Right lobe of liver (tissue), 4 donors: ENCODE results near the gene ATM.

ENCODE experiments used
- CTCF ChIP-seq, 4 donors: fragments of 200-600 bp in 3 of 4; fragments of 450-650 bp in 1 of 4; IDR thresholded peaks; one replicate each; pipeline versions ENCODE4 v1.5.1 to v1.8.0; 2016 to 2022; ENCODE audit warnings: antibody characterized with exemption in 4 of 4, mild to moderate bottlenecking in 2 of 4
- POLR2A ChIP-seq: fragments of 450-650 bp; IDR thresholded peaks from one replicate; pipeline ENCODE4 v1.6.1; 2017; ENCODE audit warnings: antibody characterized with exemption, mild to moderate bottlenecking
- donor health status: DM: no; HTN: no; CAD: no.
- donor health status: DM: no; HTN: no; CAD: no.
- donor health status: DM: no; HTN: yes; CAD: no.

- no peak for TF ChIP-seq POLR2A
- no peak for TF ChIP-seq CTCF (IDR thresholded peaks at IDR 0.05)
Observed at GRCh38 chr11:108204376-108204775, 18.5 kb upstream of the ATM start.
